Adrenal gland (tissue), 5 donors: ENCODE data around the gene KCNN4.
"Not testable (repeated sequence)": the region's sequence is repeated elsewhere in the genome, so short reads cannot be mapped to it uniquely, and the experiment has no call there.

ENCODE experiments used
- POLR2A ChIP-seq, 2 donors: fragments of 450-650 bp; IDR thresholded peaks; one replicate each; pipeline ENCODE4 v1.6.1; 2017; ENCODE audit warnings: antibody characterized with exemption in 2 of 2, mild to moderate bottlenecking in 2 of 2, moderate library complexity in 1 of 2
- TF ChIP-seq, protein P1 (sequence below), 6 experiments: fragments of 450-650 bp in 4 of 6; fragments of 200-600 bp in 2 of 6; sonication (generic) in 1 of 6; IDR thresholded peaks; 1 replicate in 5 of 6; 2 replicates in 1 of 6; pipeline versions ENCODE4 v1.5.1 to v1.8.0; 2016 to 2021; ENCODE audit warnings: antibody characterized with exemption in 6 of 6, mild to moderate bottlenecking in 2 of 6, moderate library complexity in 1 of 6
- donor health status: DM: no; HTN: no; CAD: no.

DNA sequence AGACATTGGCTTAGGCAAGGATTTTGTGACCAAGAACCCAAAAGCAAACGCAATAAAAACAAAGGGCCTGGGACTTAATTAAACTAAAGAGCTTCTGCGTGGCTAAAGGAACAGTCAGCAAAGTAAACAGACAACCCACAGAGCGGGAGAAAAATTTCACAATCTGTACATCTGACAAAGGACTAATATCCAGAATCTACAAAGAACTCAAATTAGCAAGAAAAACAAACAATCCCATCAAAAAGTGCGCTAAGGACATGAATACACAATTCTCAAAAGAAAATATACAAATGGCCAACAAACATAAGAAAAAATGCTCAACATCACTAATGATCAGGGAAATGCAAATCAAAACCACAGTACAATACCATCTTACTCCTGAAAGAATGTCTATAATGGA, 43.8 kb upstream of the KCNN4 start:
- TF ChIP-seq, protein P1, sequence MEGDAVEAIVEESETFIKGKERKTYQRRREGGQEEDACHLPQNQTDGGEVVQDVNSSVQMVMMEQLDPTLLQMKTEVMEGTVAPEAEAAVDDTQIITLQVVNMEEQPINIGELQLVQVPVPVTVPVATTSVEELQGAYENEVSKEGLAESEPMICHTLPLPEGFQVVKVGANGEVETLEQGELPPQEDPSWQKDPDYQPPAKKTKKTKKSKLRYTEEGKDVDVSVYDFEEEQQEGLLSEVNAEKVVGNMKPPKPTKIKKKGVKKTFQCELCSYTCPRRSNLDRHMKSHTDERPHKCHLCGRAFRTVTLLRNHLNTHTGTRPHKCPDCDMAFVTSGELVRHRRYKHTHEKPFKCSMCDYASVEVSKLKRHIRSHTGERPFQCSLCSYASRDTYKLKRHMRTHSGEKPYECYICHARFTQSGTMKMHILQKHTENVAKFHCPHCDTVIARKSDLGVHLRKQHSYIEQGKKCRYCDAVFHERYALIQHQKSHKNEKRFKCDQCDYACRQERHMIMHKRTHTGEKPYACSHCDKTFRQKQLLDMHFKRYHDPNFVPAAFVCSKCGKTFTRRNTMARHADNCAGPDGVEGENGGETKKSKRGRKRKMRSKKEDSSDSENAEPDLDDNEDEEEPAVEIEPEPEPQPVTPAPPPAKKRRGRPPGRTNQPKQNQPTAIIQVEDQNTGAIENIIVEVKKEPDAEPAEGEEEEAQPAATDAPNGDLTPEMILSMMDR (IDR thresholded peaks at IDR 0.05): not testable (repeated sequence)
- TF ChIP-seq POLR2A (IDR thresholded peaks at IDR 0.05): not testable (repeated sequence)
